Astrocyte (in vitro differentiated cells and primary cell): ENCODE results near the gene DFFB. TPM values are rescaled to one million over a fixed set of nuclear protein-coding genes. Genes with fewer than 3 reads are reported as not detected.

Source experiments
- DNase-seq: peaks from one replicate; pipeline ENCODE4 v3.0.0-alpha.2; 2010; ENCODE audit warnings: low read depth
- FAIRE-seq: peaks from 2 replicates; lab custom pipeline; 2011; peaks lifted over from hg19 to GRCh38; lab: Jason Lieb, UNC
- H2AFZ ChIP-seq: 2 replicates; pipeline ENCODE4 v1.6.0; 2012; ENCODE audit warnings: low read depth, low read length, inconsistent platforms
- H3K27ac ChIP-seq: 2 replicates; pipeline ENCODE4 v1.5.1; 2011; ENCODE audit warnings: low read depth, low read length, inconsistent platforms
- H3K27me3 ChIP-seq: 2 replicates; pipeline ENCODE4 v1.6.0; 2011; ENCODE audit warnings: low read length, inconsistent platforms; ENCODE audit not compliant: insufficient read depth
- H3K36me3 ChIP-seq: 2 replicates; pipeline ENCODE4 v1.5.1; 2011; ENCODE audit warnings: low read length, inconsistent platforms; ENCODE audit not compliant: insufficient read depth
- H3K4me1 ChIP-seq: 2 replicates; pipeline ENCODE4 v1.5.1; 2011; ENCODE audit warnings: low read length, inconsistent platforms; ENCODE audit not compliant: insufficient read depth
- H3K4me2 ChIP-seq: 2 replicates; pipeline ENCODE4 v1.6.0; 2012; ENCODE audit warnings: low read length, inconsistent platforms
- H3K4me3 ChIP-seq: 2 replicates; pipeline ENCODE4 v1.5.1; 2011; ENCODE audit warnings: low read depth, mild to moderate bottlenecking, low read length, inconsistent platforms; ENCODE audit not compliant: insufficient read depth
- H3K79me2 ChIP-seq: 2 replicates; pipeline ENCODE4 v1.6.0; 2012; ENCODE audit warnings: mild to moderate bottlenecking, low read length, inconsistent platforms; ENCODE audit not compliant: insufficient read depth
- H3K9ac ChIP-seq: 2 replicates; pipeline ENCODE4 v1.6.0; 2012; ENCODE audit warnings: mild to moderate bottlenecking, low read length, inconsistent platforms
- H3K9me3 ChIP-seq: 2 replicates; pipeline ENCODE4 v1.5.1; 2012; ENCODE audit warnings: low read depth, mild to moderate bottlenecking, low read length, inconsistent platforms; ENCODE audit not compliant: insufficient read depth
- H4K20me1 ChIP-seq: 2 replicates; pipeline ENCODE4 v1.6.0; 2012; ENCODE audit warnings: low read length, inconsistent platforms; ENCODE audit not compliant: insufficient read depth
- H3K27ac Mint-ChIP-seq: one replicate; pipeline ENCODE4 v1.8.0; 2021; ENCODE audit warnings: mild to moderate bottlenecking, mixed read lengths; ENCODE audit not compliant: unreplicated experiment
- H3K27me3 Mint-ChIP-seq: one replicate; pipeline ENCODE4 v1.8.0; 2021; ENCODE audit warnings: low read depth, mixed read lengths; ENCODE audit not compliant: unreplicated experiment
- H3K36me3 Mint-ChIP-seq: one replicate; pipeline ENCODE4 v1.8.0; 2021; ENCODE audit warnings: low read depth, mixed read lengths; ENCODE audit not compliant: unreplicated experiment
- H3K4me1 Mint-ChIP-seq: one replicate; pipeline ENCODE4 v1.8.0; 2021; ENCODE audit warnings: low read depth, mixed read lengths; ENCODE audit not compliant: unreplicated experiment
- H3K4me3 Mint-ChIP-seq: one replicate; pipeline ENCODE4 v1.8.0; 2021; ENCODE audit warnings: mild to moderate bottlenecking, moderate library complexity, mixed read lengths; ENCODE audit not compliant: unreplicated experiment
- H3K9me3 Mint-ChIP-seq: one replicate; pipeline ENCODE4 v1.8.0; 2021; ENCODE audit warnings: mild to moderate bottlenecking, mixed read lengths; ENCODE audit not compliant: unreplicated experiment
- EZH2 ChIP-seq: IDR thresholded peaks from 2 replicates; pipeline ENCODE4 v1.6.1; 2012; ENCODE audit warnings: mild to moderate bottlenecking, low read length, inconsistent platforms; ENCODE audit not compliant: insufficient read depth
- total RNA-seq: library from RNA; stranded (reverse); gene quantifications from 2 replicates; pipeline ENCODE4 v1.2.1, GENCODE V29; 2021
- TF ChIP-seq, protein P1 (sequence below): IDR thresholded peaks from 2 replicates; pipeline ENCODE4 v1.5.1; 2011; ENCODE audit warnings: low read depth, mild to moderate bottlenecking, inconsistent platforms, low read length, moderate library complexity; ENCODE audit not compliant: insufficient read depth

DFFB gene
- total RNA-seq, 1 donor from 2014 or later, result 7.4 TPM

DNA sequence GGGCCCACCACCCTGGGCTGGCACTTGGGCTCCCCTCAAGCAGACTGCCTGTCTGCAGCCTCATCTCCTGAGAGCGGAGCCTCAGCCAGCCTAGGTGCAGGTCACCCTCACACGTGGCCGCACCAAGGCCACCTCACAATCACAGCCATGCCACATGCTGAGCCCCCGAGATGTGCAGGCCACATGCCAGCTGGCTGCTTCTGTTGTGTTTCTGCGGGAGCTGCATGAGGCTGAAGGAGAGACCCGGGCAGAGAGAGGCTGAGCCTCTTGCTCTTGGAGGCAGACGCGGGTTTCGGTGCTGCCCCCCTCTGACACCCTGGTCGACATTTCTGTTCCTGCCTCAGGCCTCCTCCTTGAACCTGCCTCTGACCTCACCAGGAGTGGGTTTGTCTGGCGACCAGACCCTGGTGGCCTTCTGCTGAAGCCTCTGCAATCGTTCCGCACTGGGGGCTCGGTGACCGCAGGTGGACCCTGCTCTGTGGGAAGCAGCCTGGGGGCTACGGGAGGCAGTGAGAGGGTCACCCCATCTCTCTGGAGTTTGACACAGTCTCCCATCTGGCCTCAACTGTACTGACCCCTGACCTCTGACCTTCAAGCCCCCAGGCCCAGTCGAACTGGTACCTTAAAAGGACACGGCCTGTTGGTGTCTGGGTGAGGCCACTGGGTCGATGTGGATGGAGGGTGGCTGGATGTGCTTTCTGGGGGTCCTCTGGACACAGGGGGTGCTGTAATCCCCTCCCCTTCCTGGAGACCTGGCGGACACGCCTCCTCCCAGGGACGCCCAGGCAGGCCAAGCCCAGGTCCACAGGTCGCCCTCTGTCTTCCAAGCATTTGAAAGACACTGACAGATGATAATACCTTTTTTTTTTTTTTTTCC lies 55.8 kb downstream of the DFFB start:
- Mint-ChIP-seq H3K27me3 (peaks cover 25% of the 10 kb centered on the region), H3K4me1 (no peaks in the 10 kb centered on the region), H3K4me3 (no peak overlapping the region), H3K27ac (no peak overlapping the region), H3K36me3 (no peaks in the 10 kb centered on the region), H3K9me3 (no peaks in the 10 kb centered on the region)
- DNase-seq, result no peak
- Histone ChIP-seq H3K36me3 (no peaks in the 10 kb centered on the region), H3K9ac (no peak overlapping the region), H4K20me1 (no peaks in the 10 kb centered on the region), H3K9me3 (no peaks in the 10 kb centered on the region), H3K27ac (no peak overlapping the region), H3K4me3 (no peak overlapping the region), H3K79me2 (no peaks in the 10 kb centered on the region), H3K4me1 (no peaks in the 10 kb centered on the region), H3K4me2 (no peak overlapping the region), H2AFZ (no peak overlapping the region), H3K27me3 (peaks cover 4% of the 10 kb centered on the region)
- FAIRE-seq, result no peak
- TF ChIP-seq, protein P1, sequence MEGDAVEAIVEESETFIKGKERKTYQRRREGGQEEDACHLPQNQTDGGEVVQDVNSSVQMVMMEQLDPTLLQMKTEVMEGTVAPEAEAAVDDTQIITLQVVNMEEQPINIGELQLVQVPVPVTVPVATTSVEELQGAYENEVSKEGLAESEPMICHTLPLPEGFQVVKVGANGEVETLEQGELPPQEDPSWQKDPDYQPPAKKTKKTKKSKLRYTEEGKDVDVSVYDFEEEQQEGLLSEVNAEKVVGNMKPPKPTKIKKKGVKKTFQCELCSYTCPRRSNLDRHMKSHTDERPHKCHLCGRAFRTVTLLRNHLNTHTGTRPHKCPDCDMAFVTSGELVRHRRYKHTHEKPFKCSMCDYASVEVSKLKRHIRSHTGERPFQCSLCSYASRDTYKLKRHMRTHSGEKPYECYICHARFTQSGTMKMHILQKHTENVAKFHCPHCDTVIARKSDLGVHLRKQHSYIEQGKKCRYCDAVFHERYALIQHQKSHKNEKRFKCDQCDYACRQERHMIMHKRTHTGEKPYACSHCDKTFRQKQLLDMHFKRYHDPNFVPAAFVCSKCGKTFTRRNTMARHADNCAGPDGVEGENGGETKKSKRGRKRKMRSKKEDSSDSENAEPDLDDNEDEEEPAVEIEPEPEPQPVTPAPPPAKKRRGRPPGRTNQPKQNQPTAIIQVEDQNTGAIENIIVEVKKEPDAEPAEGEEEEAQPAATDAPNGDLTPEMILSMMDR, result no peak
- no peak for TF ChIP-seq EZH2

DNA sequence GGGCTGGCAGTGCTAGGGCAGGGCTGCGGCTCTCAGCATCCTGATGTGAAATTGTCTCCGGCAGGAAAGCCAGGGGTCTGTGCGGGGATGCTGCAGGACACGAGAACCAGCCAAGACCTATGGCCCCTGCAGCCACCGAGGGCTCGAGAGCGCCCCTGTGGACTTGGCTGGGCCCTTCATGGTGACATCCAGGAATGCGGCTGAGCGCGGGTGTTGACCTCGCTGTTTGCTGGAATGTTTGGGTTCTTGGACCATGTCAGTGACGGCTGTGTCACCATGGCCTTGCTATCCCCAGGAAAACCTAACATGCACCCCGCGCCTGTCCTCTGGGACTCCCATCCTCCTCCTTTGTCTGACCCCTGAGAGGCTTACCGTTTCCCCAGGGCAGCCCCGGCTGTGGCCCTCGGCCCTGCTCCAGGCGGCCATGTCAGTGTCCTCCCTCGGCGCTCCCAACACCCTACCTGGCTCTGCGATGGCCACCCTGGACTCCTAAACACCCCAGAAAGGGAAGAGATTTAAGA lies 57.1 kb downstream of the DFFB start:
- Histone ChIP-seq H2AFZ (no peak overlapping the region), H3K27me3 (peaks cover 4% of the 10 kb centered on the region), H3K9ac (no peak overlapping the region), H3K4me3 (no peak overlapping the region), H3K4me2 (no peak overlapping the region), H3K9me3 (no peaks in the 10 kb centered on the region), H3K36me3 (no peaks in the 10 kb centered on the region), H4K20me1 (no peaks in the 10 kb centered on the region), H3K79me2 (no peaks in the 10 kb centered on the region), H3K4me1 (no peaks in the 10 kb centered on the region), H3K27ac (no peak overlapping the region)
- Mint-ChIP-seq H3K4me1 (no peaks in the 10 kb centered on the region), H3K27me3 (peaks cover 28% of the 10 kb centered on the region), H3K4me3 (no peak overlapping the region), H3K9me3 (no peaks in the 10 kb centered on the region), H3K27ac (no peak overlapping the region), H3K36me3 (no peaks in the 10 kb centered on the region)
- FAIRE-seq (no peak), DNase-seq (no peak)
- TF ChIP-seq, protein P1, result no peak
- TF ChIP-seq EZH2, result no peak

DNA sequence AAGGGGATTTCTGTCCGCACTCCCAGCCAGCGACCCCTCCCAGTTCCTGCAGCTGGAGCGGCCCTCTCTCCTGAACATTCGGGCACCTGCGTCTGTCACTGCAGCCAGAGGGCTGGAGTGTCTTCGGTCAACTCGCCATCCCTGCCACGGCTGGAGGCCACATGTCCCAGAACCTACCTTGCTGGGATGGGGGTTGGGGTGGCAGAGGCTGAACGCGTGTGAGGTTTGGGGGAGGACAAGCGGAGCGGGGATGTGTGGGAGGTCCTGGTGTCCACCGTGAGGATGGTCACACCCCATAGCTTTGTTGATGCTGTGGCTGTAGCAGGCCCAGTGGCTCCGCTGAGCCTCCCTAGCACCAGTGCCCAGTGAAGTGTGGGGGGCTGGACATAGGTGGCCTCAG lies 57.6 kb downstream of the DFFB start:
- no peak for TF ChIP-seq EZH2
- TF ChIP-seq, protein P1, result no peak
- Mint-ChIP-seq H3K9me3 (no peaks in the 10 kb centered on the region), H3K27me3 (peaks cover 27% of the 10 kb centered on the region), H3K27ac (no peak overlapping the region), H3K4me3 (no peak overlapping the region), H3K4me1 (no peaks in the 10 kb centered on the region), H3K36me3 (no peaks in the 10 kb centered on the region)
- no peak for DNase-seq
- FAIRE-seq, result no peak
- Histone ChIP-seq H3K4me2 (no peak overlapping the region), H3K9me3 (no peaks in the 10 kb centered on the region), H3K27ac (no peak overlapping the region), H2AFZ (no peak overlapping the region), H3K36me3 (no peaks in the 10 kb centered on the region), H4K20me1 (no peaks in the 10 kb centered on the region), H3K4me3 (no peak overlapping the region), H3K27me3 (peaks cover 1% of the 10 kb centered on the region), H3K79me2 (no peaks in the 10 kb centered on the region), H3K4me1 (no peaks in the 10 kb centered on the region), H3K9ac (no peak overlapping the region)
